Stimulated activated effector memory CD8-positive, alpha-beta T cell treated with anti-CD3 and anti-CD28 coated beads, Interleukin-12 subunit alpha, Interleukin-12 subunit beta, amount 100 ng/mL, for 72 hours (primary cell): Measurements from ENCODE around the gene ATXN7L1.

Experiments
- ATAC-seq: fragments of 150-1000 bp; cut with Tn5 transposase; 2 replicates; pipeline ENCODE4 v1.10.0; 2021
- DNase-seq, 2 donors: peaks; one replicate each; pipeline ENCODE4 v3.0.0; 2021 to 2022; ENCODE audit warnings: low spot score in 2 of 2
- H3K27ac Mint-ChIP-seq: one replicate; pipeline ENCODE4 v1.8.0; 2022; ENCODE audit warnings: mild to moderate bottlenecking, mixed read lengths
- H3K36me3 Mint-ChIP-seq: one replicate; pipeline ENCODE4 v1.8.0; 2022; ENCODE audit warnings: mild to moderate bottlenecking, mixed read lengths
- H3K4me1 Mint-ChIP-seq: one replicate; pipeline ENCODE4 v1.8.0; 2022; ENCODE audit warnings: mixed read lengths
- H3K4me3 Mint-ChIP-seq: one replicate; pipeline ENCODE4 v1.8.0; 2022; ENCODE audit warnings: mild to moderate bottlenecking, mixed read lengths
- H3K9me3 Mint-ChIP-seq: one replicate; pipeline ENCODE4 v1.8.0; 2022; ENCODE audit warnings: mixed read lengths

Gene ATXN7L1

GRCh38 chr7:105808703-105809590 is 67.5 kb downstream of the ATXN7L1 start:
- Mint-ChIP-seq H3K4me1 (peaks cover 65% of the 10 kb centered on the region), H3K36me3 (peaks cover 13% of the 10 kb centered on the region), H3K4me3 (peak overlapping the region; percentile 35), H3K9me3 (no peaks in the 10 kb centered on the region), H3K27ac (peak overlapping the region; percentile 30)
- DNase-seq (peak; percentile 54 to 87), ATAC-seq (peak; percentile 95)

GRCh38 chr7:105808209-105808608 is 68.2 kb downstream of the ATXN7L1 start:
- no peak for ATAC-seq
- Mint-ChIP-seq H3K4me1 (peaks cover 62% of the 10 kb centered on the region), H3K27ac (peak overlapping the region; percentile 30)

GRCh38 chr7:105807448-105807762 is 69.0 kb downstream of the ATXN7L1 start:
- DNase-seq, result no peak
- peaks cover 68% of the 10 kb centered on the region for H3K4me1 Mint-ChIP-seq
- H3K36me3 Mint-ChIP-seq, result peaks cover 13% of the 10 kb centered on the region
- peak overlapping the region; percentile 35 for H3K4me3 Mint-ChIP-seq
- ATAC-seq, result no peak
- H3K9me3 Mint-ChIP-seq, result no peaks in the 10 kb centered on the region
- H3K27ac Mint-ChIP-seq, result peak overlapping the region; percentile 30

More at GRCh38 chr7:105808209-105808608, 68.2 kb downstream of the ATXN7L1 start:
- no peak for DNase-seq
- H3K36me3 Mint-ChIP-seq, result peaks cover 13% of the 10 kb centered on the region
- peak overlapping the region; percentile 35 for H3K4me3 Mint-ChIP-seq
- H3K9me3 Mint-ChIP-seq, result no peaks in the 10 kb centered on the region

- peak overlapping the region; percentile 30 for H3K27ac Mint-ChIP-seq
- H3K4me3 Mint-ChIP-seq, result peak overlapping the region; percentile 35
- ATAC-seq (peak; percentile 69), DNase-seq (peak; percentile 27 to 80)
- no peaks in the 10 kb centered on the region for H3K9me3 Mint-ChIP-seq
- peaks cover 13% of the 10 kb centered on the region for H3K36me3 Mint-ChIP-seq
- H3K4me1 Mint-ChIP-seq, result peaks cover 74% of the 10 kb centered on the region
Observed at GRCh38 chr7:105806592-105807447, 69.6 kb downstream of the ATXN7L1 start.

GRCh38 chr7:105805447-105806019 is 70.9 kb downstream of the ATXN7L1 start:
- peaks cover 78% of the 10 kb centered on the region for H3K4me1 Mint-ChIP-seq
- ATAC-seq (no peak), DNase-seq (no peak)
- no peaks in the 10 kb centered on the region for H3K9me3 Mint-ChIP-seq
- peak overlapping the region; percentile 30 for H3K27ac Mint-ChIP-seq
- H3K36me3 Mint-ChIP-seq, result peaks cover 13% of the 10 kb centered on the region
- H3K4me3 Mint-ChIP-seq, result peak overlapping the region; percentile 35

GRCh38 chr7:105803429-105803736 is 73.0 kb downstream of the ATXN7L1 start:
- Mint-ChIP-seq H3K27ac (no peak overlapping the region), H3K36me3 (peaks cover 13% of the 10 kb centered on the region), H3K4me1 (peaks cover 72% of the 10 kb centered on the region), H3K4me3 (no peak overlapping the region), H3K9me3 (no peaks in the 10 kb centered on the region)
- ATAC-seq (no peak), DNase-seq (no peak)

- Mint-ChIP-seq H3K4me1 (peaks cover 72% of the 10 kb centered on the region), H3K4me3 (no peak overlapping the region), H3K27ac (no peak overlapping the region), H3K36me3 (peaks cover 13% of the 10 kb centered on the region), H3K9me3 (no peaks in the 10 kb centered on the region)
- DNase-seq (no peak), ATAC-seq (no peak)
Observed at GRCh38 chr7:105802604-105803428, 73.6 kb downstream of the ATXN7L1 start.

- ATAC-seq (peak; percentile 48), DNase-seq (no peak)
- Mint-ChIP-seq H3K36me3 (peaks cover 8% of the 10 kb centered on the region), H3K4me1 (peaks cover 64% of the 10 kb centered on the region), H3K9me3 (no peaks in the 10 kb centered on the region), H3K4me3 (peak overlapping the region; percentile 37), H3K27ac (peak overlapping the region; percentile 73)
Observed at GRCh38 chr7:105800849-105801534, 75.4 kb downstream of the ATXN7L1 start.

- ATAC-seq (peak; percentile 96), DNase-seq (peak in 1 of 2 donors; percentile 24)
- peak overlapping the region; percentile 73 for H3K27ac Mint-ChIP-seq
- peaks cover 58% of the 10 kb centered on the region for H3K4me1 Mint-ChIP-seq
- H3K36me3 Mint-ChIP-seq, result peaks cover 4% of the 10 kb centered on the region
- H3K4me3 Mint-ChIP-seq, result peak overlapping the region; percentile 37
- no peaks in the 10 kb centered on the region for H3K9me3 Mint-ChIP-seq
Observed at GRCh38 chr7:105800442-105800841, 76.0 kb downstream of the ATXN7L1 start.

GRCh38 chr7:105799677-105800076 is 76.7 kb downstream of the ATXN7L1 start:
- DNase-seq, result no peak
- Mint-ChIP-seq H3K4me1 (peaks cover 51% of the 10 kb centered on the region), H3K9me3 (no peaks in the 10 kb centered on the region), H3K4me3 (peak overlapping the region; percentile 37), H3K36me3 (no peaks in the 10 kb centered on the region), H3K27ac (peak overlapping the region; percentile 73)
- ATAC-seq, result no peak

GRCh38 chr7:105799006-105799405 is 77.4 kb downstream of the ATXN7L1 start:
- Mint-ChIP-seq H3K4me3 (no peak overlapping the region), H3K27ac (no peak overlapping the region), H3K36me3 (no peaks in the 10 kb centered on the region), H3K9me3 (no peaks in the 10 kb centered on the region), H3K4me1 (peaks cover 49% of the 10 kb centered on the region)
- DNase-seq (no peak), ATAC-seq (no peak)

GRCh38 chr7:105797652-105798051 is 78.7 kb downstream of the ATXN7L1 start:
- H3K36me3 Mint-ChIP-seq, result no peaks in the 10 kb centered on the region
- DNase-seq (no peak), ATAC-seq (no peak)
- no peak overlapping the region for H3K27ac Mint-ChIP-seq
- peaks cover 53% of the 10 kb centered on the region for H3K4me1 Mint-ChIP-seq
- no peak overlapping the region for H3K4me3 Mint-ChIP-seq
- no peaks in the 10 kb centered on the region for H3K9me3 Mint-ChIP-seq

GRCh38 chr7:105796365-105796764 is 80.0 kb downstream of the ATXN7L1 start:
- no peak for ATAC-seq
- Mint-ChIP-seq H3K27ac (no peak overlapping the region), H3K4me1 (peaks cover 50% of the 10 kb centered on the region)

More at GRCh38 chr7:105796365-105796764, 80.0 kb downstream of the ATXN7L1 start:
- Mint-ChIP-seq H3K36me3 (no peaks in the 10 kb centered on the region), H3K4me3 (no peak overlapping the region), H3K9me3 (no peaks in the 10 kb centered on the region)
- no peak for DNase-seq
